Testis (tissue), 2 donors: ENCODE measurements around the gene SMARCAD1.

Source experiments
- POLR2A ChIP-seq: fragments of 450-650 bp; IDR thresholded peaks from one replicate; pipeline ENCODE4 v1.6.1; 2017; ENCODE audit warnings: antibody characterized with exemption, mild to moderate bottlenecking, moderate library complexity
- TF ChIP-seq, protein P1 (sequence below), 3 experiments: fragments of 450-650 bp in 2 of 3; fragments of 200-600 bp in 1 of 3; sonication (generic) in 1 of 3; IDR thresholded peaks; one replicate each; pipeline ENCODE4 v1.5.1; 2016 to 2019; ENCODE audit warnings: antibody characterized with exemption in 3 of 3, mild to moderate bottlenecking in 2 of 3, moderate library complexity in 1 of 3

DNA sequence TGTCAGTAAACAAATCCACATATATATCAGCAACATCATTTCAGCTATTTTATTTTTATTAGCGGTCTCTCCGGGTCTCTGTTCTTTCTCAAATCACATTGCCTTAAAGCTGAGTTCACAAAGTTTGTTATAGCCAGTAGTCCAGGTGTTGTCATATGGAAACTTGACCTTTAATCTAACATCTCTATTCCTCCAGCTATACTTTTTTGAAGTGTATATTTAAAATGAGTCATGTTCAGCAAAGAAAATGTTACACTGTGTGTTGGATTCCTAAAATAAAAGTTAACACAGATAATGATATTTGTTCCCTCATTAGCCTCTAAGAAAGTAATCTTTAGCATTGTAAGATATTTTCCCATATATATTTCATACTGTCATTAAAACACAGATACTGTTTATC, 63.6 kb downstream of the SMARCAD1 start:
- TF ChIP-seq, protein P1, sequence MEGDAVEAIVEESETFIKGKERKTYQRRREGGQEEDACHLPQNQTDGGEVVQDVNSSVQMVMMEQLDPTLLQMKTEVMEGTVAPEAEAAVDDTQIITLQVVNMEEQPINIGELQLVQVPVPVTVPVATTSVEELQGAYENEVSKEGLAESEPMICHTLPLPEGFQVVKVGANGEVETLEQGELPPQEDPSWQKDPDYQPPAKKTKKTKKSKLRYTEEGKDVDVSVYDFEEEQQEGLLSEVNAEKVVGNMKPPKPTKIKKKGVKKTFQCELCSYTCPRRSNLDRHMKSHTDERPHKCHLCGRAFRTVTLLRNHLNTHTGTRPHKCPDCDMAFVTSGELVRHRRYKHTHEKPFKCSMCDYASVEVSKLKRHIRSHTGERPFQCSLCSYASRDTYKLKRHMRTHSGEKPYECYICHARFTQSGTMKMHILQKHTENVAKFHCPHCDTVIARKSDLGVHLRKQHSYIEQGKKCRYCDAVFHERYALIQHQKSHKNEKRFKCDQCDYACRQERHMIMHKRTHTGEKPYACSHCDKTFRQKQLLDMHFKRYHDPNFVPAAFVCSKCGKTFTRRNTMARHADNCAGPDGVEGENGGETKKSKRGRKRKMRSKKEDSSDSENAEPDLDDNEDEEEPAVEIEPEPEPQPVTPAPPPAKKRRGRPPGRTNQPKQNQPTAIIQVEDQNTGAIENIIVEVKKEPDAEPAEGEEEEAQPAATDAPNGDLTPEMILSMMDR (IDR thresholded peaks at IDR 0.05), result no peak
- no peak for TF ChIP-seq POLR2A
